Bronchial epithelial cell (primary cell): ENCODE measurements around the gene AGBL1. TPM values are rescaled to one million over a fixed set of nuclear protein-coding genes. Genes with fewer than 3 reads are reported as not detected.

Source experiments
- DNase-seq: peaks from one replicate; pipeline ENCODE4 v3.0.0-alpha.2; 2010; ENCODE audit warnings: low read depth
- FAIRE-seq: peaks from 2 replicates; lab custom pipeline; 2011; peaks lifted over from hg19 to GRCh38; lab: Jason Lieb, UNC
- H3K27me3 ChIP-seq: 2 replicates; pipeline ENCODE4 v1.5.1; 2011; ENCODE audit warnings: low read length; ENCODE audit not compliant: control insufficient read depth, insufficient read depth
- H3K36me3 ChIP-seq: 2 replicates; pipeline ENCODE4 v1.5.1; 2011; ENCODE audit warnings: low read length; ENCODE audit not compliant: control insufficient read depth, insufficient read depth
- H3K4me3 ChIP-seq: 2 replicates; pipeline ENCODE4 v1.5.1; 2011; ENCODE audit warnings: mild to moderate bottlenecking, low read depth, low read length, control low read depth
- total RNA-seq: library from RNA; depleted of rRNA; stranded (reverse); fragments of >200 nt; gene quantifications from 2 replicates; pipeline ENCODE4 v1.2.1, GENCODE V29; 2014
- TF ChIP-seq, protein P1 (sequence below): IDR thresholded peaks from 2 replicates; pipeline ENCODE4 v1.5.1; 2011; ENCODE audit warnings: mild to moderate bottlenecking, moderate library complexity, low read length, control low read depth, inconsistent platforms; ENCODE audit not compliant: insufficient read depth, severe bottlenecking

The AGBL1 gene
- total RNA-seq, 1 donor from 2014 or later = not detected

DNA sequence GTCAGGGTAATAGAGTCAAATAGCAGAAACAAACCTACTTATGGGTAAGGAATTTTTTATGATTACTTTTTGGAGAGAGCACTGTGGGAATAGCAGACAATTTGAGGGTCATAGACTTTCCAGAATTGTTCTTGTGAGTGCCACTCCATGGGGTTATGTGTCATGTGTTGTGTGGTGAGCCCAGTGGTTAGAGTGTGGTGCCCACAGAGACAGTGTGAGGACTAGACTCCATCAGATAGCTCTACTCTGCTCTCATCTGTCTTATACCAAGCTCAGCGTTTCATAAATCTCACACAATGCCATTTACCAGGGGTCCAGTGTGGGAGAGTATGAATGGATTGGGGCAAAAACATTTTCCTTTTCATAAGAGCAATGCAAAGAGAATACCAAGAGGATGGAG lies 188.9 kb downstream of the AGBL1 start:
- FAIRE-seq (no peak), DNase-seq (no peak)
- no peak overlapping the region for H3K4me3 ChIP-seq
- TF ChIP-seq, protein P1, sequence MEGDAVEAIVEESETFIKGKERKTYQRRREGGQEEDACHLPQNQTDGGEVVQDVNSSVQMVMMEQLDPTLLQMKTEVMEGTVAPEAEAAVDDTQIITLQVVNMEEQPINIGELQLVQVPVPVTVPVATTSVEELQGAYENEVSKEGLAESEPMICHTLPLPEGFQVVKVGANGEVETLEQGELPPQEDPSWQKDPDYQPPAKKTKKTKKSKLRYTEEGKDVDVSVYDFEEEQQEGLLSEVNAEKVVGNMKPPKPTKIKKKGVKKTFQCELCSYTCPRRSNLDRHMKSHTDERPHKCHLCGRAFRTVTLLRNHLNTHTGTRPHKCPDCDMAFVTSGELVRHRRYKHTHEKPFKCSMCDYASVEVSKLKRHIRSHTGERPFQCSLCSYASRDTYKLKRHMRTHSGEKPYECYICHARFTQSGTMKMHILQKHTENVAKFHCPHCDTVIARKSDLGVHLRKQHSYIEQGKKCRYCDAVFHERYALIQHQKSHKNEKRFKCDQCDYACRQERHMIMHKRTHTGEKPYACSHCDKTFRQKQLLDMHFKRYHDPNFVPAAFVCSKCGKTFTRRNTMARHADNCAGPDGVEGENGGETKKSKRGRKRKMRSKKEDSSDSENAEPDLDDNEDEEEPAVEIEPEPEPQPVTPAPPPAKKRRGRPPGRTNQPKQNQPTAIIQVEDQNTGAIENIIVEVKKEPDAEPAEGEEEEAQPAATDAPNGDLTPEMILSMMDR = no peak
- no peaks in the 10 kb centered on the region for H3K36me3 ChIP-seq
- H3K27me3 ChIP-seq = no peaks in the 10 kb centered on the region

DNA sequence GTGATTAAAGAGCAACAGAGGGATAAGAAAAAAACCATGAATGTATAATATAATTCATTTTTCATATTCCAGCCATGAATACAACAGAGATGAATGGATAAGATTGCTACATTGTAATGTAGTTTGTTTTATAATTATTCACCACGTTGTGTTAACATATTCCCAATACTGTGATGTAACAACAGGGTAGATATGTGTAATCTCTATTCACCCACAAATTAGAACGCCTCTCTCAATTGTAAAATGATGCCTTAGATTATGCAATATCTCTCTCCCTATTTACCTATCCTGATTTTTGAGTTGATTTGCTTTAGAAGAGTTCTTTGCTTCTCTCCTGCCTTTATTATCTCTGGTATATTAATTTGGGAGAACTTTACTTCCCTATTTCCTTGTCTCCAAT lies 193.6 kb downstream of the AGBL1 start:
- TF ChIP-seq, protein P1 = no peak
- FAIRE-seq = no peak
- DNase-seq = peak; percentile 66
- no peak overlapping the region for H3K4me3 ChIP-seq
- H3K36me3 ChIP-seq = no peaks in the 10 kb centered on the region
- H3K27me3 ChIP-seq = no peaks in the 10 kb centered on the region

DNA sequence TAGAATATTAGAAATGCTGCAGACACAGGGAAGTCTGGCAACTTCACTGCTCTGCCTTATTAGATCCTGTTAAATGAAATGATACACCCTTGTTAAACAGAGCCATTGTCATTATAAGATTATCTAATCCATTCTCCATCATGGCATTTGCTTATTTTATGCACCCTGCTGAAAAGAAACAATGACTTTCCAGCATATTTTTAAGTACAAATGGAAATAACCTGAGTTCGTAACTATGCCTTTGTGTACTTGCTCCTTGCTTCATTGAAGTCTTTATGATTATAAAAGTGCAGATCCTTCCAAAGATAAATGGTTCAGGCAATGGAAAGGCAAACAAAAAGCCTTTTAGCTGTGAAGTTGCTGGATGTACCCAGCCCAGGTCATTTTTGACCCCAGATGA lies 195.7 kb downstream of the AGBL1 start:
- Histone ChIP-seq H3K36me3 (no peaks in the 10 kb centered on the region), H3K27me3 (no peaks in the 10 kb centered on the region), H3K4me3 (no peak overlapping the region)
- DNase-seq = no peak
- FAIRE-seq = no peak
- TF ChIP-seq, protein P1 = no peak

DNA sequence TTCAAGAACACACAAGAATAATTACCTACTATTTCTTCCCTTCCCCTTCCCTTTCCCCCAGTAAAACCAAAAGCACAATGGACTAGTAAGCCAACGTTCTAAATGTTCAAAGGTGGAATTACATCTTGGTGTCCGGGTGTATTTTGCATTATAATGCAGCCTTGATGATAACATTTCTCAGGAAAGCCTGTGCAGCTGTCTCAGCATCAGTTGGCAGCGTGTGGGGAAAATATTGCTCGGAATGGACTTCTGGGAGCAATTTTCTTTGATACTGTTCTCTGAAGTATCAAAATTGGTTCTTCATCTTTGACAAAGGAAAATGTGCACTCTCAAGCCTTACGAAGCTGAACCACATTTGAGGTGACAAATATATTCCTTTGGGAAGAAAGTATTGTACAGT lies 198.9 kb downstream of the AGBL1 start:
- Histone ChIP-seq H3K27me3 (no peaks in the 10 kb centered on the region), H3K36me3 (no peaks in the 10 kb centered on the region), H3K4me3 (no peak overlapping the region)
- DNase-seq (no peak), FAIRE-seq (no peak)
- TF ChIP-seq, protein P1 = no peak

DNA sequence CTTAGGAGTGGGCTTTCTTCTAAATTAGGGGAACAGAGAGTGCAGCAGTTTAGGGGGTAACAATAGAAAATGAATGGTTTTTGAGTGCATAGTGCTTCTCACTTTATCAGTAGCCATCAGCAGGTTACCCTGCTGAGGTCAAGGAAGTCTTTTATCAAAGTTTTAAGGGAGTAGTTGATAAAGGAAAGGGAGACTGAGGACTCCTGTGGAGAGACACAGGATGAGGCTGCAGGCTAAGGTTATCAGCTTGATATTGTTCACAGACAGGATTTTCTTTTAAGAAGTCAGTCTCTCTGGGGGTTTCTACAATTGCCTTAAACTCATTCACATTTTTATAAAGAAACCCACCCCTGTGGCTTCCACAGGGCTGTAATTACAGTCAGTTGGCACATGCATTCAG lies 205.0 kb downstream of the AGBL1 start:
- Histone ChIP-seq H3K36me3 (no peaks in the 10 kb centered on the region), H3K4me3 (no peak overlapping the region), H3K27me3 (no peaks in the 10 kb centered on the region)
- no peak for FAIRE-seq
- DNase-seq = no peak
- TF ChIP-seq, protein P1 = no peak

DNA sequence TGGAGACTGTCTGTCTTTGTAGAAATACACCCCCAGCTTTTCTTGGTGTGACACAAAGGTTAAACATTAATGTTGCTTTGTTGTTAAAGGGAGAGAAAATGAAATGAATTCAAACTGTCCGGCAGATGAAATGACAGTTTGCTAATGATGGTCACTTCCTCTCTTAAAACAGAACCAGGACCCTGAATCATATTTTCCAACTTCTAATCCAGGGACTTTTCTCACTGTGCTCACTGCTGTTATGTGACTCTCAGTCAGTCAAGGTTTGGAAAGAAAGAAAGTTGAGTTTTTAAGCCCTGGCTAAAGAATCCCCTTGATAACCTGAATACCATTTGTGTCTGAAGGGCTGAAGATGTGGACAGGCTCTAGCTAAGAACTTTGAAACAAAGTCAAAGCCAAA lies 215.8 kb downstream of the AGBL1 start:
- TF ChIP-seq, protein P1 = no peak
- FAIRE-seq (no peak), DNase-seq (no peak)
- Histone ChIP-seq H3K4me3 (no peak overlapping the region), H3K27me3 (no peaks in the 10 kb centered on the region), H3K36me3 (no peaks in the 10 kb centered on the region)
